HG03457 (cell line): ENCODE data around the gene PLD1.

ENCODE experiments used
- ATAC-seq: cut with Tn5 transposase; IDR thresholded peaks from one replicate; pipeline ENCODE4 v1.9.1; 2021; ENCODE audit warnings: moderate number of reproducible peaks; ENCODE audit not compliant: unreplicated experiment

The PLD1 gene

GRCh38 chr3:171775943-171776342 is 34.3 kb downstream of the PLD1 start:
- no peak for ATAC-seq

DNA sequence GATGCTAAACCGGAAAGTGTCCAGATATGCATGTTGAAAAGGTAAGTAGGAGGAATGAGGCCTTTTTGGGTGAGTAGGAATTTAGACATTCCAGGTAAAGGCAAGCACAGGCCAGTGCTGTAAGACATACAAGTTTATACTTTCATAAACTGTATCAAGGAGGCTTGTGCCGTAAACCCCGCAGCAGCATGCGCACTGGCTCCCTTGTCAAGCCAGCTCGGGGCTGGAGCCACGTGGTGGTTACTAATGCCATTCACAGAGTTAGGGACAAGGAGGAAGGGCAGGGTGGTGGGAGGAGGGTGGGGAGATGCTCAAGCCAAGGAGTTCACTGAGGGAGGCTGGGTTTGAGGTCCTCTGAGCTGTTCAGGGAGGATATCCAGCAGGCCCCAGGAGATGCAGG is 35.8 kb downstream of the PLD1 start:
- ATAC-seq: no peak

GRCh38 chr3:171772427-171773056 is 37.7 kb downstream of the PLD1 start:
- ATAC-seq: no peak

- no peak for ATAC-seq
Observed at GRCh38 chr3:171770689-171771620, 39.3 kb downstream of the PLD1 start.

GRCh38 chr3:171769461-171769860 is 40.8 kb downstream of the PLD1 start:
- ATAC-seq: no peak

DNA sequence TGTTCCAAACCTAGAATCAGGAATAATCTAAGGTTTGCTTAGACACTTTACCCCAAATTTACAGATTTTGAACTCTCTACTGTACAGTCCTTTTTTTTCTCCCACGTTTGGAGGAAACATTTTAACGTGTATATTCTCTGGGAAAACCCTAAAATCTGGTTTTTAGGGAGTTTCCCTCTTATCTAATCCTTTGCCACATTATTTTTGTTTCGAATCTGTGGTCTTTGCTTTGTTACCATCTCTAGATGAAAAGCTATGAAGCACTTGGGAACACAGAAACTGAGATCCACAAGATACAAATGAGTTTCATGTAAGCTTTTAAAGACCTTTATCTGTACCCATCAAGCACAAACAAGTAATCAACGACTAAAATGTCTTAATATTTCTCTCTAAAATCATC is 41.3 kb downstream of the PLD1 start:
- no peak for ATAC-seq

- ATAC-seq: no peak
Observed at GRCh38 chr3:171768281-171768900, 41.9 kb downstream of the PLD1 start.

- no peak for ATAC-seq
Observed at GRCh38 chr3:171765511-171765887, 44.8 kb downstream of the PLD1 start.

- ATAC-seq: no peak
Observed at GRCh38 chr3:171763392-171763791, 46.9 kb downstream of the PLD1 start.

DNA sequence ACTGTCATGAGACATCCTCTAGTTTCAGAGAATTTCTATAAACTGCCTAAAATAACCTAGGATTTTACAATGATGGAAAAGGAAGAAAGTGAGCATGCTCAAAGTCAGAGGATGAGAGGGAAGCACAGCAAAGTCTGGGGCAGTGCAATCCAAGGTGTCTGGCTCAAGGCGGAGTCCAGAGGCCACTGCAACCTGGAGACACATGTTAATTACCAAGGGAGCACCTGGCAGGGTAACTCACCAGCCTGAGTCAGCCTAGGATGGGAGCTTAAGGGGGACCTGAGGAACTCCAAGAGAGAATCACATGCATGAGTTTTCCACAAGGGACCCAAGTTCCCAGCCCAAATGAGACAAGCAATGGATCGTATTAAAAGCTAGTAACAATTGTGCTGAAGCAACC is 49.8 kb downstream of the PLD1 start:
- no peak for ATAC-seq

GRCh38 chr3:171758109-171758508 is 52.2 kb downstream of the PLD1 start:
- no peak for ATAC-seq

- ATAC-seq: no peak
Observed at GRCh38 chr3:171757361-171758034, 52.8 kb downstream of the PLD1 start.

GRCh38 chr3:171755656-171756055 is 54.6 kb downstream of the PLD1 start:
- ATAC-seq: no peak

- no peak for ATAC-seq
Observed at GRCh38 chr3:171755015-171755589, 55.2 kb downstream of the PLD1 start.

DNA sequence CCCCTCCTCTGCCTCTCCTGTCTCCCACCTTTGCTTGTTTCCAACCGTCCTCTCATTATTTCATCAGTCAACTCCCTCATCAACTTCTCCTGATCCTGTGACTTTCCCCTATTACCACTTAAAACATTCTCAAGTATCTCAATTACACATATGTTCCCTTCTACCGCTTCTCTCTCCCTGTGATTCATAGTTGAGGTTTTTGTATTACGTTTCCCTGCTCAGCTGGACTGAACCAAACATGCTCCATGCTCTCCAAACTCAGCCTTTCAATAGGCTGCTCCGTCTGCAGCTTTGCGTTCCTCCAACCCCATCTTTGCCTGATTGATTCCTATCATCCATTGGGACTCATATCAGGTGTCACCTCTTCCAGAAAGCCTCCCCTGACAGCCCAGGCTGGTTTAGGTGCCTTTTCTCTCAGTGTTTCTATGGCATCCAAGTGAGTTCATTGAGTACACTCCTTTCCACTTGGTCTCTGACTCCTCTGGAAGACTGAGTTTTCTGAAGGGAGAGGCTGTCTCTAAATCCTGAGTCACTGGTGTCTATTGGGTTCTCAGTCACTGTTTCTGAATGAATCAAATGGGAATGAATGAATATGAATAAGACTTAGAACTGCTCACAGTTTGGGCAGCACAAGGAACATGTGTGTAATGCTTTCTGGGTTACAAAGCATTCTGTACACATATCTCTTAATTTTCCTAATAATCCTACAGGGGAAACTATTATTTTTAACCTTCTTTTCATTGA is 56.4 kb downstream of the PLD1 start:
- no peak for ATAC-seq

DNA sequence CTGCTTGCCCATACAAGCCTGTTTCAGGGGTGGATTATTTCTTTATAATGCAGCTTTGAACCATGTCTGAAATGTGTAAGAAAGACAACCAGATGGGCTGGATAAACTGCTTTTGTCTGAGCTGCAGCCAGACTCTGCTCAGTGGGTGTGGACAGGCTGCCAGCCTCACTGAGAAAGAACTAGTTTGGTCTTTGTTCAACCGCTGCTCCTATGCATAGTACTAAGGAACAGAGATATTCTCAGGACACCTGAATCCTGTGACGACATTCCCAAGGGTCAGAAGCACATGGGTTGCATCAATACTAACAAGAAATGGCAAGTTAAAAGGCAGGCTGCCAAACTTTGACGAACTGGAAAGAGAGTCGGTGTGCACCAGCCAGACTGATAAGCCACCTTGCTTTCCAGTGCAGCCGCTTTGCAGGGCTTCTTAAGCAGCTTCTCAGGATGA is 57.2 kb downstream of the PLD1 start:
- ATAC-seq: no peak

- no peak for ATAC-seq
Observed at GRCh38 chr3:171752329-171752728, 58.0 kb downstream of the PLD1 start.

DNA sequence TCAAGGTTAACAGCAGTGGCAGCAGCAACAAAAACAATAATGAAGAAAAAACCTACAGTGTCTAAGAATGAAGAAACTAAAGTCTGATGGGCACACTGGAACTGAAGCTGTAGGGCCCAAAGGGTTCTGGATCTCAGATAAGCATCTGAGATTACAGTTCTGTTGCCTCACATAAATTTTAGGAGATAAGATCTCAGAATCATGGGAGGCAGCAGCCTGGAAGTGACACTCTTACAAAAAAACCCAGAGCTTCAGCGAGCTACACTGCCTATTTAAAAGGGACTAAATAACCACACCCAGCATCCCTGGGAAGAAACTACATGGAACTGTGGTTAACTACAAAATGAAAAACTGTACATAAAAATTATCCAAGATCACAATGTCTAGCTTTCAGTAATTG is 61.2 kb downstream of the PLD1 start:
- no peak for ATAC-seq

DNA sequence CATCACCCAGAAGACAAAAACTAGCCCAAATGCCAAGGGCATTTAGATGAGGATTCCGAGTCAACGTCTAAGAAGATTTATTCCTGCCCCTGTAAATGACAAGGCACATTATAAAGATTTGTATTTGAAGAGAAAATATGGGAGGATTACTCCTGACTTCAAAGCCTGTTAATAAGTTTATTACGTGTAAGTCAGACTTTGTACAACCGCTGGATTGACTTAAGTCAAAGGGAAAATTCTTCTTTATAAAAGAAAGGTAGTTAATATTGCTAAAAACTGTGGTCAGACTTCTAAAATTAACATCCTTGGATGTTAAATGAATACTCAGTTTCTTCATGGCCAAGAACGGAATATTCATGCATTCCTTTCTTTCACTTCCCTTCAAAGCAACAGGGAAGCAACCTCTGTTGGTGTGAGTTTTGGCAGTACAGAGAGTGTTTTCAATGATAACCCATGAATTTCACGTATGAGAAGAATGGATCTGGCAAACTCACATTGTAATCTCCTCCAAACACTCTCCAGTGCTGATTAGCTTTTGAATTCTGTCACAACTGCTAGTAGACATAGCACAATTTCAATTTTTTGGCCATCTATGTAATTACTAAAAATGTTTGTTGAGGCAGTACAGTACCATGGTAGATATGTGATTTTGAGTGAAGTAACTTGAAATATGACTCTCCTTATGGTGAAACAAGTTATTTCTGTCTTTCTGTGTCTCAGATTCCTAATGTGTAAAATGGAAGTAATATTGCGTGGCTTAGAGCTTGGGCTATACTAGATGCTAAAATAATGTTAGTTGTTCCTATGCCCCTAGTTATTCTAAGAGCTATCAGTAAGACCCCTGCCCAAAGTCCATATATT is 62.0 kb downstream of the PLD1 start:
- ATAC-seq: no peak
